Panc1 (cell line): ENCODE data around the gene GRID2. TPM values are rescaled to one million over a fixed set of nuclear protein-coding genes. Genes with fewer than 3 reads are reported as not detected.

Experiments
- ATAC-seq: fragments of 200-7000 bp; cut with Tn5 transposase; 2 replicates; pipeline ENCODE4 v1.9.1; 2020; ENCODE audit warnings: mild to moderate bottlenecking, moderate library complexity
- BruUV-seq: library from RNA; stranded (reverse); fragments of 400-500 nt; replicated peaks from 2 replicates; lab custom pipeline; 2021; lab: Mats Ljungman, UMichigan
- CTCF ChIA-PET: fragments of 300-600 bp; sonication (Branson Sonifier 250); formaldehyde crosslinking; loops from one replicate; lab custom pipeline; 2022; ENCODE audit warnings: antibody characterized with exemption; lab: Charles Lee
- POLR2A ChIA-PET: fragments of 300-600 bp; sonication (Branson Sonifier 250); formaldehyde crosslinking; loops from one replicate; lab custom pipeline; 2022; ENCODE audit warnings: antibody characterized with exemption; lab: Charles Lee
- DNase-seq: peaks from one replicate; pipeline ENCODE4 v3.0.0-alpha.2; 2010; ENCODE audit warnings: low read depth, low spot score
- H3K27ac ChIP-seq: 2 replicates; pipeline ENCODE4 v1.5.1; 2011; ENCODE audit warnings: mild to moderate bottlenecking, low read length, inconsistent platforms
- H3K27me3 ChIP-seq: fragments of 200-500 bp; sonication (Bioruptor generic); 2 replicates; pipeline ENCODE4 v1.6.0; 2014; ENCODE audit warnings: low read length, inconsistent platforms; ENCODE audit not compliant: control insufficient read depth, insufficient read depth
- H3K36me3 ChIP-seq: fragments of 200-500 bp; sonication (Bioruptor generic); 2 replicates; pipeline ENCODE4 v1.5.1; 2014; ENCODE audit warnings: inconsistent platforms, mild to moderate bottlenecking, low read length, moderate library complexity; ENCODE audit not compliant: control insufficient read depth, insufficient read depth
- H3K4me1 ChIP-seq: 2 replicates; pipeline ENCODE4 v1.5.1; 2011; ENCODE audit warnings: inconsistent platforms, mild to moderate bottlenecking, low read length, moderate library complexity; ENCODE audit not compliant: control insufficient read depth, insufficient read depth
- H3K4me3 ChIP-seq, 2 experiments: 2 replicates each; pipeline ENCODE4 v1.5.1; 2011 to 2012; ENCODE audit warnings: low read depth in 2 of 2, low read length in 2 of 2, mild to moderate bottlenecking in 2 of 2, inconsistent platforms in 1 of 2, moderate library complexity in 1 of 2
- H3K9me3 ChIP-seq: fragments of 200-500 bp; sonication (Bioruptor generic); 2 replicates; pipeline ENCODE4 v1.5.1; 2014; ENCODE audit warnings: low read depth, mild to moderate bottlenecking, inconsistent platforms, low read length, moderate library complexity; ENCODE audit not compliant: control insufficient read depth, insufficient read depth
- CTCF ChIP-seq: fragments of 450-650 bp; IDR thresholded peaks from 2 replicates; pipeline ENCODE4 v1.5.1; 2017; ENCODE audit warnings: mild to moderate bottlenecking
- POLR2AphosphoS5 ChIP-seq: IDR thresholded peaks from 2 replicates; pipeline ENCODE4 v1.6.1; 2012; ENCODE audit warnings: mild to moderate bottlenecking, low read depth, low read length, moderate library complexity
- REST ChIP-seq, 2 experiments: IDR thresholded peaks; 2 replicates each; pipeline ENCODE4 v1.6.1; 2011 to 2012; ENCODE audit warnings: low read depth in 2 of 2, control low read depth in 1 of 2, low read length in 1 of 2, mild to moderate bottlenecking in 1 of 2, moderate library complexity in 1 of 2; ENCODE audit not compliant: insufficient read depth in 1 of 2
- SIN3A ChIP-seq: IDR thresholded peaks from 2 replicates; pipeline ENCODE4 v1.6.1; 2012; ENCODE audit warnings: low read depth, mild to moderate bottlenecking, low read length, moderate library complexity, borderline replicate concordance; ENCODE audit not compliant: insufficient read depth
- TCF7L2 ChIP-seq: IDR thresholded peaks from 2 replicates; pipeline ENCODE4 v1.6.1; 2011; ENCODE audit warnings: mild to moderate bottlenecking, low read depth, low read length, inconsistent platforms
- in situ Hi-C: cut with HindIII; loops from 2 replicates; pipeline ENCODE4 v1.10.0; 2016; ENCODE audit warnings: low sequenced_read_pairs, low pct_unique_long_range_greater_than_20kb
- intact Hi-C: fragments of 100-400 bp; cut with micrococcal nuclease; formaldehyde crosslinking; loops from one replicate; pipeline ENCODE4 v1.10.0; 2022; ENCODE audit not compliant: unreplicated experiment
- total RNA-seq: library from RNA; stranded (reverse); gene quantifications from one replicate; pipeline ENCODE4 v1.2.1, GENCODE V29; 2021; ENCODE audit not compliant: unreplicated experiment

The GRID2 gene
- total RNA-seq, 1 experiment from 2014 or later, result 0.08 TPM

DNA sequence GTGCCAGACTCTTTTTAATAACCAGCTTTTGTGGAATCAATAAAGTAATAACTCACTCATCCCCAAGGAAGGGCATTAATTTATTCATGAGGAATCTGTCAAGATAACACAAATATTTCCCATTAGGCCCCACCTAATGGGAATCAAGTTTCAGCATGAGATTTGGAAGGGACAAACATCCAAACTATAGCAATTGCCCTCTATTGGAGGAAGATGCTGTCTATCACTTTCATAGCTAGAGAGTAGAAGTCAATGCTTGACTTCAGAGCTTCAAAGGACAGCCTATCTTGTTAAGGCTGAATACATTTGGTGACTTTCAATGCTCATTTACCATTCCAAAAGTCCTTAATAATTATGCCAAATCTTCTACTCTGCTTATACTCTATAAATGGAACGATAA is 1439.9 kb downstream of the GRID2 start:
- no peaks in the 10 kb centered on the region for H3K9me3 ChIP-seq
- H3K4me3 ChIP-seq, result no peak overlapping the region
- no peak for DNase-seq
- H3K27me3 ChIP-seq, result no peaks in the 10 kb centered on the region
- no peak overlapping the region for H3K27ac ChIP-seq
- BruUV-seq, result no TSS peak
- intact Hi-C loops, result no loop called here
- TF ChIP-seq POLR2AphosphoS5 (no peak), TCF7L2 (no peak), REST (IDR thresholded peaks at IDR 0.05; ENCODE audit: insufficient read depth in 1 of 2, low read depth in 2 of 2, low read length in 1 of 2) (no peak), CTCF (no peak), SIN3A (no peak)
- H3K36me3 ChIP-seq, result no peaks in the 10 kb centered on the region
- no peak for ATAC-seq
- CTCF ChIA-PET, result no interaction called here
- in situ Hi-C loops, result no loop called here
- POLR2A ChIA-PET, result no interaction called here
- H3K4me1 ChIP-seq, result no peaks in the 10 kb centered on the region

GRCh38 chr4:93744961-93745360 is 1441.2 kb downstream of the GRID2 start:
- Histone ChIP-seq H3K4me1 (no peaks in the 10 kb centered on the region), H3K4me3 (no peak overlapping the region), H3K9me3 (no peaks in the 10 kb centered on the region), H3K27ac (no peak overlapping the region), H3K36me3 (no peaks in the 10 kb centered on the region), H3K27me3 (no peaks in the 10 kb centered on the region)
- no peak for DNase-seq
- intact Hi-C loops, result no loop called here
- ChIA-PET CTCF (no interaction called here), POLR2A (no interaction called here)
- ATAC-seq, result no peak
- BruUV-seq, result no TSS peak
- TF ChIP-seq CTCF (no peak), REST (IDR thresholded peaks at IDR 0.05; ENCODE audit: insufficient read depth in 1 of 2, low read depth in 2 of 2, low read length in 1 of 2) (no peak), POLR2AphosphoS5 (no peak), SIN3A (no peak), TCF7L2 (no peak)
- in situ Hi-C loops, result no loop called here
